CD14-positive monocyte (primary cell): ENCODE data around the gene ZSCAN30. TPM values are rescaled to one million over a fixed set of nuclear protein-coding genes. Genes with fewer than 3 reads are reported as not detected.

Source experiments
- DNase-seq, 3 donors: peaks; one replicate each; pipeline ENCODE4 v3.0.0-alpha.2; 2011 to 2022
- H2AFZ ChIP-seq: 2 replicates; pipeline ENCODE4 v1.6.0; 2012; ENCODE audit warnings: mild to moderate bottlenecking, low read depth, low read length, inconsistent platforms; ENCODE audit not compliant: insufficient read depth, poor library complexity, severe bottlenecking
- H3K27ac ChIP-seq, 2 donors: 1 replicate in 1 of 2; 2 replicates in 1 of 2; pipeline ENCODE4 v1.5.1; 2012 to 2013; ENCODE audit warnings: low read length in 2 of 2, control low read depth in 1 of 2, inconsistent platforms in 1 of 2, low read depth in 1 of 2, mild to moderate bottlenecking in 1 of 2
- H3K27me3 ChIP-seq, 2 donors: one replicate each; pipeline versions ENCODE4 v1.6.0 to v1.6.1; 2011 to 2013; ENCODE audit warnings: low read length in 2 of 2; ENCODE audit not compliant: control insufficient read depth in 2 of 2, insufficient read depth in 2 of 2
- H3K36me3 ChIP-seq, 2 donors: replicated peaks in 1 of 2; 1 replicate in 1 of 2; 2 replicates in 1 of 2; pipeline versions ENCODE4 v1.5.1 to v1.6.1; 2012 to 2013; ENCODE audit warnings: low read length in 2 of 2, control low read depth in 1 of 2, inconsistent platforms in 1 of 2, mild to moderate bottlenecking in 1 of 2; ENCODE audit not compliant: insufficient read depth in 2 of 2, control insufficient read depth in 1 of 2
- H3K4me1 ChIP-seq, 2 donors: 1 replicate in 1 of 2; 2 replicates in 1 of 2; pipeline versions ENCODE4 v1.5.1 to v1.6.1; 2012 to 2013; ENCODE audit warnings: low read length in 2 of 2, control low read depth in 1 of 2, inconsistent platforms in 1 of 2, mild to moderate bottlenecking in 1 of 2, moderate library complexity in 1 of 2; ENCODE audit not compliant: insufficient read depth in 2 of 2, control insufficient read depth in 1 of 2
- H3K4me2 ChIP-seq: replicated peaks from 2 replicates; pipeline ENCODE3; 2012; ENCODE audit warnings: low read length, moderate library complexity, mild to moderate bottlenecking; ENCODE audit not compliant: poor library complexity, severe bottlenecking; ENCODE audit errors: extremely low read depth
- H3K4me3 ChIP-seq, 3 experiments: fragments of 200-600 bp in 1 of 3; sonication (generic) in 1 of 3; replicated peaks in 1 of 3; 1 replicate in 2 of 3; 2 replicates in 1 of 3; pipeline ENCODE4 v1.5.1; 2011 to 2013; ENCODE audit warnings: low read length in 3 of 3, mild to moderate bottlenecking in 3 of 3, control low read depth in 2 of 3, low read depth in 2 of 3, inconsistent platforms in 1 of 3, moderate library complexity in 1 of 3
- H3K79me2 ChIP-seq: 2 replicates; pipeline ENCODE4 v1.6.0; 2012; ENCODE audit warnings: mild to moderate bottlenecking, control low read depth, inconsistent platforms, low read length, moderate library complexity; ENCODE audit not compliant: insufficient read depth
- H3K9ac ChIP-seq: 2 replicates; pipeline ENCODE4 v1.6.0; 2017; ENCODE audit warnings: low read length, mild to moderate bottlenecking; ENCODE audit not compliant: insufficient read depth, poor library complexity, severe bottlenecking
- H3K9me3 ChIP-seq, 2 donors: replicated peaks in 1 of 2; 1 replicate in 1 of 2; 2 replicates in 1 of 2; pipeline versions ENCODE4 v1.5.1 to v1.6.1; 2012 to 2013; ENCODE audit warnings: low read length in 2 of 2, control low read depth in 1 of 2; ENCODE audit not compliant: control insufficient read depth in 1 of 2, insufficient read depth in 1 of 2
- H4K20me1 ChIP-seq: 2 replicates; pipeline ENCODE4 v1.6.0; 2012; ENCODE audit warnings: mild to moderate bottlenecking, low read length, control low read depth, moderate library complexity; ENCODE audit not compliant: insufficient read depth
- H3K27ac Mint-ChIP-seq, 7 donors: one replicate each; pipeline ENCODE4 v1.8.0; 2020; ENCODE audit warnings: mild to moderate bottlenecking in 7 of 7, mixed read lengths in 7 of 7, moderate library complexity in 6 of 7, inconsistent platforms in 2 of 7
- H3K27me3 Mint-ChIP-seq, 3 donors: one replicate each; pipeline ENCODE4 v1.8.0; 2021 to 2022; ENCODE audit warnings: low read depth in 3 of 3, mild to moderate bottlenecking in 3 of 3, mixed read lengths in 3 of 3, moderate library complexity in 3 of 3, inconsistent platforms in 1 of 3
- H3K36me3 Mint-ChIP-seq, 2 donors: one replicate each; pipeline ENCODE4 v1.8.0; 2020; ENCODE audit warnings: mixed read lengths in 2 of 2, inconsistent platforms in 1 of 2, mild to moderate bottlenecking in 1 of 2
- H3K4me1 Mint-ChIP-seq: one replicate; pipeline ENCODE4 v1.8.0; 2020; ENCODE audit warnings: mild to moderate bottlenecking, mixed read lengths
- H3K4me3 Mint-ChIP-seq, 2 donors: one replicate each; pipeline ENCODE4 v1.8.0; 2020; ENCODE audit warnings: mild to moderate bottlenecking in 2 of 2, mixed read lengths in 2 of 2, moderate library complexity in 1 of 2
- H3K9me3 Mint-ChIP-seq, 7 donors: one replicate each; pipeline ENCODE4 v1.8.0; 2020 to 2022; ENCODE audit warnings: mixed read lengths in 7 of 7, mild to moderate bottlenecking in 6 of 7, moderate library complexity in 6 of 7, inconsistent platforms in 2 of 7
- CTCF ChIP-seq: fragments of 200-600 bp; IDR thresholded peaks from one replicate; pipeline ENCODE4 v1.8.0; 2022; ENCODE audit warnings: antibody characterized with exemption, mild to moderate bottlenecking
- WGBS: methylation state at CpG from one replicate; pipeline ENCODE4 v1.1.5; 2013; ENCODE audit warnings: missing lambda C conversion rate; ENCODE audit not compliant: insufficient coverage; 5-methylcytosine and 5-hydroxymethylcytosine counted together
- intact Hi-C, 2 donors: fragments of 100-400 bp; cut with micrococcal nuclease; formaldehyde crosslinking; loops; one replicate each; pipeline versions ENCODE4 v1.15.0 to v1.15.1; 2023
- polyA plus RNA-seq, 3 donors: library from polyadenylated mRNA; depleted of rRNA in 1 of 3; unstranded in 2 of 3; stranded (reverse) in 1 of 3; fragments of 300-500 nt in 2 of 3; fragments of >200 nt in 1 of 3; fragmentation: Illumina TruSeq in 2 of 3; gene quantifications; 1 replicate in 2 of 3; 2 replicates in 1 of 3; pipeline ENCODE4 v1.2.3, GENCODE V29; 2012 to 2021

Gene ZSCAN30
- polyA plus RNA-seq, 3 donors, result 1.3 to 3.2 (median 1.7) TPM

GRCh38 chr18:35201256-35201931 is 88.6 kb downstream of the ZSCAN30 start:
- 88% methylated on average over 4 of the region's 5 CpGs for WGBS
- H3K27ac Mint-ChIP-seq, result no peak overlapping the region

More at GRCh38 chr18:35201256-35201931, 88.6 kb downstream of the ZSCAN30 start:
- no peak for TF ChIP-seq CTCF
- H3K4me1 Mint-ChIP-seq, result no peaks in the 10 kb centered on the region
- H3K27me3 Mint-ChIP-seq, result peaks cover 0 to 1% (median 0%) of the 10 kb centered on the region in 3 donors
- no peaks in the 10 kb centered on the region for H3K4me1 ChIP-seq
- H3K4me2 ChIP-seq, result no peak overlapping the region
- H3K36me3 ChIP-seq, result no peaks in the 10 kb centered on the region
- no peak overlapping the region for H3K4me3 ChIP-seq
- H3K79me2 ChIP-seq, result no peaks in the 10 kb centered on the region
- H3K9ac ChIP-seq, result no peak overlapping the region
- intact Hi-C loops, result no loop called here
- no peaks in the 10 kb centered on the region for H3K27me3 ChIP-seq
- no peak overlapping the region for H3K27ac ChIP-seq
- peaks cover 9 to 21% (median 13%) of the 10 kb centered on the region in 7 donors for H3K9me3 Mint-ChIP-seq
- peaks cover 0 to 4% of the 10 kb centered on the region in 2 donors for H3K9me3 ChIP-seq
- no peak overlapping the region for H2AFZ ChIP-seq
- H3K36me3 Mint-ChIP-seq, result no peaks in the 10 kb centered on the region
- no peak overlapping the region for H3K4me3 Mint-ChIP-seq
- DNase-seq, result no peak
- H4K20me1 ChIP-seq, result no peaks in the 10 kb centered on the region

Other genes starting within 250 kb of the ZSCAN30 start
- gene MAPRE2, start 248.8 kb downstream of the ZSCAN30 start, polyA plus RNA-seq, result 10 to 100 TPM; 22.0 to 48.1 (median 37.1) TPM
- 1 to 10 TPM; 3.6 to 6.6 (median 3.6) TPM for gene ZNF397, start 49.2 kb downstream of the ZSCAN30 start, polyA plus RNA-seq
- 10 to 100 TPM; 12.9 to 64.4 (median 54.3) TPM for gene ZNF24, start 54.2 kb upstream of the ZSCAN30 start, polyA plus RNA-seq
- gene ZNF396, start 87.1 kb upstream of the ZSCAN30 start, polyA plus RNA-seq, result 1 to 10 TPM; 1.0 to 1.9 (median 1.1) TPM
- gene INO80C, start 207.7 kb upstream of the ZSCAN30 start, polyA plus RNA-seq, result 10 to 100 TPM; 17.7 to 27.9 (median 22.3) TPM